ENCODE measurements around the gene SYT7.

Gene SYT7

DNA sequence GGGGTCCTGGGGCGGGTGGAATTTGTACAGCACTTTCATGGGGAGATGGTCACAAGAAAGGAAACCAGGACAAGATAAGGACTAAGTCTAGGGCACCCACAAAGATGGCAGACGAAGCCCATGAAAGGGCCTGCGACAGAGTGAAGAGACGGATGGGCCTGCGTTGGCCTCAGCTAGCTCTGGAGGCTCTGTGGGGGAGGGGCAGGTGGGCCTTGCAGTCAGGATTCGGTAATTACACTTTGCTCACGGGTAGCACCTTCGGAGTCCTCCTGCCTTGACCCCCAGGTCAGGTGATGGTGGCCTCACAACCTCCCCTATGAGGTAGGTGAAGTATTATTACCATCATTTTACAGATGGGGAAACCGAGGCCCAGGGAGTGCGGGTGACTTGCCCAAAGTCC lies 65.2 kb downstream of the SYT7 start:
- no peaks in the 10 kb centered on the region for H3K36me3 ChIP-seq (replicated peaks; ENCODE audit: insufficient read depth, low read length)
- no peak for DNase-seq
- H3F3A ChIP-seq (ENCODE audit: insufficient read depth, low read length), result no peaks in the 10 kb centered on the region
- no peak overlapping the region for H2AFZ ChIP-seq (ENCODE audit: low read length)
- no peak overlapping the region for H3K4me2 ChIP-seq (ENCODE audit: low read depth, low read length)
- H3K9me2 ChIP-seq (replicated peaks; ENCODE audit: insufficient read depth, low read length), result no peaks in the 10 kb centered on the region
- no peaks in the 10 kb centered on the region for H4K20me1 ChIP-seq (ENCODE audit: insufficient read depth, low read length)
- no peak overlapping the region for H3K27ac ChIP-seq (ENCODE audit: low read length)
- no peak for TF ChIP-seq EZH2phosphoT487 (IDR thresholded peaks at IDR 0.05; ENCODE audit: low read length)
- TF ChIP-seq, protein P1, sequence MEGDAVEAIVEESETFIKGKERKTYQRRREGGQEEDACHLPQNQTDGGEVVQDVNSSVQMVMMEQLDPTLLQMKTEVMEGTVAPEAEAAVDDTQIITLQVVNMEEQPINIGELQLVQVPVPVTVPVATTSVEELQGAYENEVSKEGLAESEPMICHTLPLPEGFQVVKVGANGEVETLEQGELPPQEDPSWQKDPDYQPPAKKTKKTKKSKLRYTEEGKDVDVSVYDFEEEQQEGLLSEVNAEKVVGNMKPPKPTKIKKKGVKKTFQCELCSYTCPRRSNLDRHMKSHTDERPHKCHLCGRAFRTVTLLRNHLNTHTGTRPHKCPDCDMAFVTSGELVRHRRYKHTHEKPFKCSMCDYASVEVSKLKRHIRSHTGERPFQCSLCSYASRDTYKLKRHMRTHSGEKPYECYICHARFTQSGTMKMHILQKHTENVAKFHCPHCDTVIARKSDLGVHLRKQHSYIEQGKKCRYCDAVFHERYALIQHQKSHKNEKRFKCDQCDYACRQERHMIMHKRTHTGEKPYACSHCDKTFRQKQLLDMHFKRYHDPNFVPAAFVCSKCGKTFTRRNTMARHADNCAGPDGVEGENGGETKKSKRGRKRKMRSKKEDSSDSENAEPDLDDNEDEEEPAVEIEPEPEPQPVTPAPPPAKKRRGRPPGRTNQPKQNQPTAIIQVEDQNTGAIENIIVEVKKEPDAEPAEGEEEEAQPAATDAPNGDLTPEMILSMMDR (IDR thresholded peaks at IDR 0.05; ENCODE audit: low read length), result no peak
- no peaks in the 10 kb centered on the region for H3K79me2 ChIP-seq (ENCODE audit: low read length)
- H3K9ac ChIP-seq (ENCODE audit: low read length), result no peak overlapping the region
- H3K27me3 ChIP-seq (replicated peaks; ENCODE audit: insufficient read depth, low read length), result peaks cover 86% of the 10 kb centered on the region
- no peaks in the 10 kb centered on the region for H3K9me3 ChIP-seq (replicated peaks; ENCODE audit: insufficient read depth, low read length)
- 0 out of 2 replicates have a peak, but pooled peaks cover 4% of the 10 kb centered on the region for H3K4me1 ChIP-seq (ENCODE audit: low read length)
- H3K4me3 ChIP-seq (ENCODE audit: low read length), result no peak overlapping the region

DNA sequence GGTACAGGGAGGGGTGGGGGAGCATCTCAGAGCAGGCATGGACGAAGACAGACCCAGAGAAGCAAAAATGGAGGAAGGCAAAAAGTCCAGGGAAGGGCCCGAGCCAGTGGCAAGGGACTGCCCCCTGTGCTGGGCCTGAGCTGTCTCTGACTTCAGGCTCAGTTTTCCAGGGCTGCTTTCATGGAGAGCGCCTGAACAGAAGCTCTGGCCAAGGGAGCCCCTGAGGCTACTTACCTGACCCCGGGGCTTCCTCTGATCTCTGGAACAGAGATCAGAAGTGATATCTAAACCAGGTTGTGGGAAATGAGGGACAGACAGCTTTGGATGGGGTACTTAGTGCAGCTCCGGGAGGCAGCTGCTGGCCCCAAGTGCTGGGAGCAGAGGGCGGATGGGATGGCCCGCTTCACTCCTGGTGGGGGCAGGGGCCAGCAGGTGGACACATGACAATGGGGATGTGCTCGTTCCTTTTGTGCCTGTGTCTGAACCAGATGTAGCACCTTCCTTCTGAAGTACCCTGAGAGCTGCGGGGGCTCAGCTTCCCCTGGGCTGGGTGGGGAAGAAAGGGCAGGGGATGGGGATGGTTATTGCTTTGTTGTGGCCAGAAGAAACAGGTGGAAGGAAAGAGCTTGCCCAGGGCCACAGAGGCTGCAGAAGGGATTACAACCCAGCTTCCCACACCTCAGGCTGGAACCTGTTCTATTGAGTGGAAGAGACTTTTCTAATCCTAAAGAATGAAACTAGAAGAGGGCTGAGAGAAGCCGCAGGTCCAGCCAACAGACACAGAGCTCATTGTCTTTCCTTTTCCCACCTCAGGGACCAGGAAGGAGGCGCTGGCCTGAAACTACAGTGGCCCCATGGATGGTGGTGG lies 66.6 kb downstream of the SYT7 start:
- no peak for TF ChIP-seq EZH2 (optimal IDR thresholded peaks at IDR 0.05; ENCODE audit: low read depth, low read length)
- TF ChIP-seq, protein P1 (IDR thresholded peaks at IDR 0.05; ENCODE audit: low read length), result no peak
- no peak for TF ChIP-seq EZH2phosphoT487 (IDR thresholded peaks at IDR 0.05; ENCODE audit: low read length)
- no peaks in the 10 kb centered on the region for H3K36me3 ChIP-seq (replicated peaks; ENCODE audit: insufficient read depth, low read length)
- H3K9me3 ChIP-seq (replicated peaks; ENCODE audit: insufficient read depth, low read length), result no peaks in the 10 kb centered on the region
- H3K27ac ChIP-seq (ENCODE audit: low read length), result no peak overlapping the region
- H3K9ac ChIP-seq (ENCODE audit: low read length), result no peak overlapping the region
- no peaks in the 10 kb centered on the region for H4K20me1 ChIP-seq (ENCODE audit: insufficient read depth, low read length)
- H3K4me2 ChIP-seq (ENCODE audit: low read depth, low read length), result no peak overlapping the region
- H3F3A ChIP-seq (ENCODE audit: insufficient read depth, low read length), result no peaks in the 10 kb centered on the region
- H3K27me3 ChIP-seq (replicated peaks; ENCODE audit: insufficient read depth, low read length), result peaks cover 89% of the 10 kb centered on the region
- H3K4me1 ChIP-seq (ENCODE audit: low read length), result 0 out of 2 replicates have a peak, but pooled peaks cover 4% of the 10 kb centered on the region
- H3K79me2 ChIP-seq (ENCODE audit: low read length), result no peaks in the 10 kb centered on the region
- H2AFZ ChIP-seq (ENCODE audit: low read length), result no peak overlapping the region
- no peak overlapping the region for H3K4me3 ChIP-seq (ENCODE audit: low read length)
- no peaks in the 10 kb centered on the region for H3K9me2 ChIP-seq (replicated peaks; ENCODE audit: insufficient read depth, low read length)
- no peak for DNase-seq

DNA sequence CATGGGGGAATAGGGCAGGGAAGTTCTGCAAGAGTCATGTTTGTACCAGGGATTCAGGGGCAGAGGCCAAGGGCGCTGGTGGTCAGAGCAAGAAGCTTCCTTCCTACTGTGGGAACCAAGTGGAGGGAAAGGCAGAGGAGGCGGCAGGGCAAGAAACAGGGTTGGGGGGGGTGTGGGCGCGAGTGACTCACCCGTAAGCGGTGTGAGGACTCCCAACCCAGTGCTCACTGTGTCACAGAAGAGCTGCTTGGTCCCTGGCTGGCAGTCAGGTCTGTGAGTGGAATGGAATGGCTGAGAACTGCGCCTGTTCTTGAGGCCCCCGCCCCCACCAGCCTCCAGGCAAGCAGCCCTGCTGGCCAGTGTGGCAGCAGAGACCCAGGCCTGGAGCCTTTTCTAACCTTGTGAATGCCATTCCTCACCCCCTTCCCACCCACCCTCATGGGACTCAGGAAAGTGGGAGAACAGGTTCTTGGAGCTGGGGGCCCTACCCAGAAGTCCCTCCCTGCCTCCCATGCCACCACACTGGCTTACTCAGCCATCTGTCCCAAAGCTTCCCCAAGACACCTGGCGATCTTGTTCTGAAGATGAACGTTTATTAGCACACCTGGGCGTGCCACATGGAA lies 67.6 kb downstream of the SYT7 start:
- Histone ChIP-seq H4K20me1 (ENCODE audit: insufficient read depth, low read length) (no peaks in the 10 kb centered on the region), H3K27me3 (replicated peaks; ENCODE audit: insufficient read depth, low read length) (peaks cover 81% of the 10 kb centered on the region), H3K4me2 (ENCODE audit: low read depth, low read length) (no peak overlapping the region), H3K9me2 (replicated peaks; ENCODE audit: insufficient read depth, low read length) (no peaks in the 10 kb centered on the region), H3K36me3 (replicated peaks; ENCODE audit: insufficient read depth, low read length) (no peaks in the 10 kb centered on the region), H3K4me3 (ENCODE audit: low read length) (no peak overlapping the region), H3K9me3 (replicated peaks; ENCODE audit: insufficient read depth, low read length) (no peaks in the 10 kb centered on the region), H3K79me2 (ENCODE audit: low read length) (no peaks in the 10 kb centered on the region), H2AFZ (ENCODE audit: low read length) (no peak overlapping the region), H3K9ac (ENCODE audit: low read length) (no peak overlapping the region), H3F3A (ENCODE audit: insufficient read depth, low read length) (no peaks in the 10 kb centered on the region), H3K4me1 (ENCODE audit: low read length) (0 out of 2 replicates have a peak, but pooled peaks cover 4% of the 10 kb centered on the region), H3K27ac (ENCODE audit: low read length) (no peak overlapping the region)
- DNase-seq, result no peak
- TF ChIP-seq, protein P1 (IDR thresholded peaks at IDR 0.05; ENCODE audit: low read length), result no peak
- TF ChIP-seq EZH2 (optimal IDR thresholded peaks at IDR 0.05; ENCODE audit: low read depth, low read length) (no peak), EZH2phosphoT487 (IDR thresholded peaks at IDR 0.05; ENCODE audit: low read length) (no peak)

All from MM.1S (cell line).